Ammon's horn (tissue), 1 donor: ENCODE data around the gene NDOR1.

Source experiments
- DNase-seq: peaks from one replicate; pipeline ENCODE4 v3.0.0-alpha.2; 2016; ENCODE audit warnings: low spot score

Gene NDOR1

DNA sequence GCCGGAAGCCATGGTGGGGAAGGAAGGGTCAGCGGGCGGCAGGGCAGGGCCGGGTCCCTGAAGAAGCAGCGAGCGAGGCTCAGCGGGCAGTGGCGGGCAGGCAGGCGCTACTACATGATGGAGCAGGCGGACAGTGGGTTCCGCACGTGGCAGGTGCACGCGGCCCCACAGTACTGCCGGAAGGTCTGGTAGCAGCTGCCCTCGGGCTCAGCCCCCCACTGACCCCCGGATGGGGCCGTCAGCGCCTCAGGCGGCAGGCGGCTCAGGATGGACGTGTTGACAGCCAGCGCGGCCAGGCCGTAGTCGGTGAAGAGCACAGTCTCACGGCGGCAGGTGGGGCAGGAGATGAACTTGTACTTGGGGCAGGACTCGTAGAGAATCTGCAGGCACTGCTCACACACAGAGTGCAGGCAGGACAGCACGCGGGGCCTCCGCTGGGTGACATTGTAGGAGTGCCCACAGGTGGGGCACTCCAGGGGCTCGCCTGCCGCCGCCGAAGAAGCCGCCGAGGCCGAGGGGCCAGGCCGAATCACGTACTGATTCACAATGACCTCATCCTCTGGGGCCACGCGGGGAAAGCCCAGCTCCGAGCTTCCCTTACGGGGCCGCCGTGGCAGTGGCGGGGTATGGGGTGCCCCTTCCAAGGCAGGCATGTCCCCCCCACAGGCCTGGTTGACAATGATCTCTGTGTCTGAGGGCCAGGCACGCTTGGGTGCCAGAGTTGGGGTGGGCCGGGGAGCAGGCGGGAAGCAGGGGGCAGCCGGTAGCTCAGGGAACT, 15.0 kb downstream of the NDOR1 start:
- no peak for DNase-seq

DNA sequence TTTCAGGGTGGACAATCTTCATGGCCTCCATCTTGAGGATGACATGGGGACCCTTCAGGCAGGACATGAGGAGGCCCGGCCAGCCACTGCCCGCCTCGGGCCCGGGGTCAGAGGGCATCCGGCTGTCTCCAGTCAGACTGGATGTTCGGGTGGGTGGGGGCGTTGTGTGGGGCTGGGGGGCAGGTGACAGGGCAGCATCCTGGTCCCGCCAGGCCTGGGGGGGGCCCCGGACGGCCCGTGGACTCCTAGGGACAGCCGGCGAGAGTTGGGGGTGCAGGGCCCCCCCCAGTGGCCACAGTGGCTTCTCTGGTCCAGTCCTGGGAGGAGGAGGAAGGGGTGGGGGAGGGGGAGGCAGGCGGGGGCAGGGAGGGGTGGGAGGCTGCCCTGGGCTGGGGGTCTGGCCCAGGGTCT, 15.6 kb downstream of the NDOR1 start:
- DNase-seq: no peak

DNA sequence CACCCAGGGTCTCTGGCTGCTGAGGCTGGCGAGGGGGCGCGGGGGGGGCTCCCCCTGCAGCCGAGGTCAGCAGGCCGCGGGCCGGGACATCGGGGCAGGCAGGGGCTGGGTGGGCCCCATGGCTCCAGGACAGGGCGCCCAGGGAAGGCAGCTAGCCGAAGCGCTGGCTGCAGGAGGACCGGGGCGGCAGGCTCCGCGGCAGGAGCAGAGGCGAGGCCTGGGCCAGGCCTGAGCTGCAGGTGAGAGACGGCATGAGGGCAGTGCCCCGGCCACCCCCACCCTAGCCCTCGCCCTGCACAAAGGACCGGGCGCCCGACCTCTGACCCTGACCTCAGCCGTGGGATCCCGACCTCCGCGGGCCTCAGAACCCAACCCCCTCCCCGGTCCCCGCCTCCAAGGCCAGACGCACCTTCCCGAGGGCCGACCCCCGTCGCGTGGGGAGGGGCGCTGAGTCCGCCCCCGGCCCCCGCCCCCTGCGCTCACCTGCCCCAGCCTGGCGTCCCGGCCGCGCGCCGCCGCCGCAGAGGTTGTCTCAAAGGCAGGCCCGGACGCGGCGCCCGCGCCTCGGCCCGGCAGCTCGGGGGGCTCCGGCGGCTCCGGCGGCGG, 16.1 kb downstream of the NDOR1 start:
- DNase-seq: no peak

DNA sequence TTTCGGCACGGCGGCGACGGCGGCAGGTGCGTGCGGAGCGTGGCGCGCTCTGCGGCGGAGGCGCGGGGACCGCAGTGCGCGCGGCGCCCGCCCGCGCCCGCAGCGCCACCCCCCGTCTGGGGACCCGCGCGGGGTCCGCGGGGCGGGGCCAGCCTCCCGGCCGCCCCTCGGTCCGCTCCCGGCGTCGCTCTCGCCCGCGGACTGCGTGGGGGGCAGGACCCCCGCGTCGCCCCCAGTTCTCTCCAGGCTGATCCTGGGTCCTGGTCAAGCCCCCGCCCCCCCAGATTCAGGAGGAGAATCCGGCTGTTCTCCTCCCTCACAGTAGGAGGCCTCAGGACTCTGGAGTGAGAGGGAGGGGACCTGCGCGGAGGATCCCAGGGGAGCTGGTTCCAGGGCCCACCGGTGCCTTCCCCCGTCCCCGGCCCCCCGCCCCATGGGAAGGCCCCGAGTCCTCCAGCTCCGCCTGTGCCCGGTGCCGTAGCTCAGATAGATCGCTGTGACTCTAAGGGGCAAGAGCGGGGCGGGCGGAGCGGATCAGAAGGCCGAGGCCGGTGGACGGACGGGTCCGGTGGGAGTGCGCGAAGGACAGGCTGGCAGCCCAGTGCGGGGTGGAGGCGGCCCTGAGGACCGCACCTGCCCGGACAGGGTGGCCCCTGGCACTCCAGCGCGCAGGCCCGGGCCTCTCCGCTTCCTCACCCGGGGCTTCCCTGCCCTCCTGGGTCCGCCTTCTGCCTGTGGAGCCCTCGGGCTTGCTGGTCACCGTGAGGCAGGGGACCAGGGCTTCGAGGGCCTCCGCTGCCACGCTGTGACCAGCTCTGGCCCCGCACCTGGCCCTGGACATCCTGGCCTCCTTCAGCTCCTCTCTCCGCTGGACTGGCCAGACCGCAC, 16.9 kb downstream of the NDOR1 start, which contains the start of gene RNF208:
RNF208 (minus strand) TSS at position 51 of the 888 bp plus-strand sequence. CDS start 1,028 bp downstream, outside the sequence.
- no peak for DNase-seq

DNA sequence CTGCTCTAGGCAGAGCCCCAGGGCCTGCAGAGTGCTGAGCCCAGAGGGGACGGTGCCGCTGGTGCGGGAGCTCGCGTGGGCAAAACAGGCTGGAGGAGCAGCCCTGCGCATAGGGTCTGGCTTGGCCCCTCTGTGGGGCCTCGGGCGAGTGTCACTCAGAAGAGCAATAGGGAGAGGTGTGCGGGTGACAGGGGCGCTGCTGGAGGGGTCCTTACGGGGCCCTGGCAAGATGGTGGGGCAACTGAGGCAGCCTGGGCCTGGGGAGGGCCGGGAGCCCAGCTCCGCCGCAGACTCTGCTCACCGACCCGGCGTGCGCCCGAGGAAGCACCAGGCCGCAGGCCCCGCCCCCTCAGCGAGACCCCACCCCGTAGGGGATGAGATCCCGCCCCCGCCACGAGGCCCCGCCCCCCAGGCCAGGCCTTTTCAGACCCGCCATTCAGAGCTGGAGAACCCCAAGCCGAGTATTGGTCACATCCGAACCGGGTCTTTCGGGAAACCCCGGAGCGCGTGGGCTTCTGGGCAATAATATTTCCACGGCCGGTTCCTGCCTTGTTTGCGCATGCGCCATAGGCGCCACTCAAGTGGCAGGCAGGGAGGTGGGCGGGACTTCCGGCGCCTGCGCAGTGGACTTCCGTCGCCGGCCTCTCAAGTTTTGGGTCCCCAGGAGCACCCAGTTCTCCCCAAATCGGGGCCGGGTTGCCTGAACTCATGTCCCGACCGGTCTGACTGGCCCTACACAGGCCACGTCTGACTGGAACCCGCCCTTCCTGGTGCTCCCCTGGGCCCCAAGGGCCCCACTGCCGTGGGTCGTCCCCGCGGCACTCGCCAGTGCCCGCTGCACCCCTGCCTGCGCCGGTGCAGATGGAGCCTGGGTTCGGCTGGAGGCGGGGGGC, 17.8 kb downstream of the NDOR1 start:
- peak; percentile 93 for DNase-seq

DNA sequence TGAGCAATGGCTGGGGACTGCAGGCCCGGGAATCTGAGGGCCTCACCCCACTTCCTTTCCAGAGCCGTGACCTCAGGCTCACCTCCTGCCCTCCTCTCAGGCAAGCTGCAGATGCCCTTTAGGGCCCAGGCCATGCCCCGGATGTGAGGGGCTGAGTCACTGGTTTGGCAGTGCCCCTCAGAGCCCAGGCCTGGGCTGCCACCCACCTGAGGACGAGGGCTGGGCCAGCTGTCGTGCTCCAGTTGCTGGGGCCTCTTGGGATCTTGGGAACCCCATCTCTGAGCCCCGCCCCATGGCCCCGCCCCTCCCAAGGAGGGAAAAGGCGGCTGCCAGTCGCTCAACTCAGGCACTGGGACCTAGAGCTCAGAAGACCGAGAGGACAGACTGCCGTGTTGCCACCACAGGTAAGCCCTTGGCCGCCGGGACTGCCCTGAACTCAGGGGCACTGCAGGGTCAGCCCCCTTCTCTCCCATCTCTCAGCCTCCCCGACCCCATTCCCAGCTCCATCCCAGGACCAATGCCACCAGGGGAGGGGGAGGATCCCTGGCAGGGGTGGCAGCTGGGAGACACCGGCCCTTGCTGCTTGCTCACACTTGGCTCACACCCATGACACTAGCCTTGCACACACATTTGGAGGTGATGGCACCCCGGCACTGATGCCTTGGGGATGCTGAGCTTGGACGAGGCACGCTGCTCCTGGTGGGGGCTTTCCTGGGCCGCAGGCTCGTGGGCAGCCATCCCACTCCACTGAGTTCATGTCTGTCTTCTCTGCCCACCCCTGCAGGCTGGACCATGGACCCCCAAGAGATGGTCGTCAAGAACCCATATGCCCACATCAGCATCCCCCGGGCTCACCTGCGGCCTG, 19.6 kb downstream of the NDOR1 start, which contains the start of gene CYSRT1:
CYSRT1 (plus strand) TSS at position 345 of the 865 bp plus-strand sequence; CDS start at position 793, 448 bp downstream.
- DNase-seq: no peak

DNA sequence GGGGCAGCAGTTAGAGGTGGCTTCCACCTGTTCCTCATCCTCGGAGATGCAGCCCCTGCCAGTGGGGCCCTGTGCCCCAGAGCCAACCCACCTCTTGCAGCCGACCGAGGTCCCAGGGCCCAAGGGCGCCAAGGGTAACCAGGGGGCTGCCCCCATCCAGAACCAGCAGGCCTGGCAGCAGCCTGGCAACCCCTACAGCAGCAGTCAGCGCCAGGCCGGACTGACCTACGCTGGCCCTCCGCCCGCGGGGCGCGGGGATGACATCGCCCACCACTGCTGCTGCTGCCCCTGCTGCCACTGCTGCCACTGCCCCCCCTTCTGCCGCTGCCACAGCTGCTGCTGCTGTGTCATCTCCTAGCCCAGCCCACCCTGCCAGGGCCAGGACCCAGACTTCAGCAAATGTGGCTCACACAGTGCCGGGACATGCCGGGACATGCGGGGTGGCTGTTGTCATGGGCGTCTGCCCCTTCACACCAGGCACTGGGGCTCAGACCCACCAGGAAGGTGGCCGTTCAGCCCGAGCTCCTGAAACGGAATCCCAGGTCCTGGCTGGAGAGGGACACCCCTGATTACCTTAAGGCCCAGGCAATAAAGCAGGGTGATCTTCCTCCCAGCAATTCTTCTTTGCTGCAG, 20.3 kb downstream of the NDOR1 start:
- DNase-seq: no peak

DNA sequence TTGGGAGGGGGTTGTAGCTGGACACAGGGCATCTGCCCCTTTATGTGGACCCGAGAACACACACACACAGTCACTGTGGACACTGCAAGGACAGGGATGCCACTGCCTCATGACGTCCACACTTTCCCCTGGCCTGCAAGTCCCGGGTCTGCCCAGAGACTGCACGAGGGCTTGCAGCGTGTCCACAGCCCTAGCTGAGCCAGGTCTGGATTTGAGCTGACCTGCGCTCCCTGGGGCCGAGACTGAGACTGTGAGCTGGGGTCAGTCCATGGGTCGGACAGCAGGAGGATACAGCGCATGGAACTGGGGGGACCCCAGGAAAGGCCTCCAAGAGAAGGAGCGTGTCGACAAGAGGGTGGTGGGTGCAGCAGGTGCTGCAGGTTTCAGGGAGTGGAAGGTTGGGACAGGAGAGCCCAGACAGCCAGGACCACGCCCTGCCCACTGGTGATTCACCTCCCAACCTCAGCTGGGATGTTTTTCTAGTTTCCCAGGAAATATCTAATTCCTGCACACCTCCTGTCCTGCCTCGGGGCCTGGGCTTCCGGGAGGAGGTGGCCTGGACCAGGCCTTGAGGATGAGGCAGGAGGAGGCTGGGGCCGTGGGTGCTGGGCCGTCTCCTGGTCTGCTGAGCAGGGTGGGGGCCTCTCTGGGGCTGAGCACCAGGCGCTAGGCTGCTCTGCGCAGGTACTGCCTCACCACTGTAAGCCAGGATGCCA, 21.0 kb downstream of the NDOR1 start:
- no peak for DNase-seq

DNA sequence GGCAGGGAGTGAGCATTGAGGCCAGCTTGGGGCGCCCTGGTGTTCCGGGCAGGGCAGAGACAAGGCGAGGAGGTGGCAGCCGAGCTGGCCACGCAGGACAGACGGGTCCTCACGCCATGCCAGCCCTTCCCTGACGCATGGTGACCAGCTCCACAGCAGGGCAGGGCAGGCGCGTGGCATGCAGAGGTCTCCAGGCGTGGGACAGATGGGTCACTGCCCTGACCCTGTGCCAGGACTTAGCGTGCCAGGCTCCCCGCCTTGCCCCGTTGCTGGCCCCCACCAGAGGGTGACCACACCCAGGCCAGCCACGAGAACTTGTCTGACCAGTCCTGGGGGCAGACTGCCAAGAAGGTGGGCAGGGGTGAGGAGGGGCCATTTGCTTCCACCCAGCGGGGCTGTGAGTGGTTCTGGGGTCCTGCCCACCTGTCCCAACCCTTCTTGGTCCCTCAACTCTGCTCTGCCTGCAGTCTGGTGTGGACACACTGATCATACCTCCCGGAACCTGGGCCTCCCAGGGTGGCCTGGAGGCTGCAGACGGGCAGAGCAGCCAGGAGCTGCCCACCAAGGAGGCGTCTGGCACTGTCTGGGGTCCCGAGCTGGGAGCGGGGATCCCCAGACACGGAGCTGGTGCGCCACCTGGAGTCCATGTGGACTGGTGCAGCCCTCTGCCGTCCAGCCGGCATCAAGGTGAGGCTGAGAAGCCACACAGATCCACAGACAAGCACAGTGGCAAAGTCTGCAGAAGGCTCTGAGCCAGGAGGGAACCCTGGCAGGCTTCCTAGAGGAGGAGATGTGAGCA, 21.8 kb downstream of the NDOR1 start, which contains the start of gene RNF224:
RNF224 (plus strand) TSS at position 449 of the 799 bp plus-strand sequence. CDS start 834 bp downstream, outside the sequence.
- peak; percentile 73 for DNase-seq

DNA sequence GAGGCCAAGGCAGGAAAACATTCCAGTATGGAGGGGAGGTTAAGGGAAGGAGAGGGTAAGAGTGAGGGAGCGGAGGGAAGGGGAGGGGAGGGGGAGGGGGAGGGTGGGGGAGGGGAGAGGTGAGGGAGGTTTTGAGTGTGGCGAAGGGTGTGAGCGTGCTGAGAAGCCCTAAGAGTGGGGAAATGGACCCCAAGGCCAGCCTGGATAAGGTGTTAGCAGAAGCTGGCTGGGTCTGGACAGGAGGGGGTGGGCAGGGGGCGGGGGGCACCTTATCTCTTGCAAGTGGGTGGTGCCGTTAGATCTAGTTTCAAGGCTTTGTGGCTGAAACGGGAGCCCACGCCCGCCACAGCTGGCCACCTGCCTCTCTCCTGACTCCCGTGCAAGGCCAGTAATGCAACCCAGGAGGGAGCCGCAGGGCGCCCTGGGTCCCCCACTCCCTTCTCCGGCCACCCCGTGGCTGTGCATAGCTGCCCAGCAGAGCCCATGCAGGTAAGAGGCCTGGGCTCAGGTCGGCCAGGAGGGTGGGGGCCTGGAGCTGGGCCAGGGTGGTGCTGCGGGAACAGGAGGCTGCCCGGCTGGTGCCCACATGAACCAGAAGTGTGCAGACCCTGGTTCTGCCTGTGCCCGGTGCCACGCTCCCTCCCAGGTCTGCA, 22.5 kb downstream of the NDOR1 start:
- DNase-seq: no peak

DNA sequence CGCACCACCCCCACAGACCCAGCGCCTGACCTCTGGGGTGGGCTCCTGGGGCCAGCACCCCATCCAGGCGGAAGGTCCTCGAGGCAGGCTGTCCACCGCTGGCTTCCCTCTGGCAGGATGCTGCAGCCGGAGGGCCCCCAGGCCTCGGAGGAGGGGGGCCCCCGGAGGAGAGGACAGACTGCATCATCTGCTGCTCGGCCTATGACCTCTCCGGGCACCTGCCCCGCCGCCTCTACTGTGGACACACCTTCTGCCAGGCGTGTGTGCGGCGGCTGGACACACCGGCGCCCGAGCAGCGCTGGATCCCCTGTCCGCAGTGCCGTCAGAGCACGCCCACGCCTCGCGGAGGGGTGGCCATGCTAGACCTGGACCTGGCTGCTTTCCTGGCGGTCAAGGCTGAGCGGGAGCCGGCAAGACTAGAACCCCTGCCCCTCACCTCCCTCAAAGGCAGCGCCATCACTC, 23.0 kb downstream of the NDOR1 start:
- DNase-seq: no peak

DNA sequence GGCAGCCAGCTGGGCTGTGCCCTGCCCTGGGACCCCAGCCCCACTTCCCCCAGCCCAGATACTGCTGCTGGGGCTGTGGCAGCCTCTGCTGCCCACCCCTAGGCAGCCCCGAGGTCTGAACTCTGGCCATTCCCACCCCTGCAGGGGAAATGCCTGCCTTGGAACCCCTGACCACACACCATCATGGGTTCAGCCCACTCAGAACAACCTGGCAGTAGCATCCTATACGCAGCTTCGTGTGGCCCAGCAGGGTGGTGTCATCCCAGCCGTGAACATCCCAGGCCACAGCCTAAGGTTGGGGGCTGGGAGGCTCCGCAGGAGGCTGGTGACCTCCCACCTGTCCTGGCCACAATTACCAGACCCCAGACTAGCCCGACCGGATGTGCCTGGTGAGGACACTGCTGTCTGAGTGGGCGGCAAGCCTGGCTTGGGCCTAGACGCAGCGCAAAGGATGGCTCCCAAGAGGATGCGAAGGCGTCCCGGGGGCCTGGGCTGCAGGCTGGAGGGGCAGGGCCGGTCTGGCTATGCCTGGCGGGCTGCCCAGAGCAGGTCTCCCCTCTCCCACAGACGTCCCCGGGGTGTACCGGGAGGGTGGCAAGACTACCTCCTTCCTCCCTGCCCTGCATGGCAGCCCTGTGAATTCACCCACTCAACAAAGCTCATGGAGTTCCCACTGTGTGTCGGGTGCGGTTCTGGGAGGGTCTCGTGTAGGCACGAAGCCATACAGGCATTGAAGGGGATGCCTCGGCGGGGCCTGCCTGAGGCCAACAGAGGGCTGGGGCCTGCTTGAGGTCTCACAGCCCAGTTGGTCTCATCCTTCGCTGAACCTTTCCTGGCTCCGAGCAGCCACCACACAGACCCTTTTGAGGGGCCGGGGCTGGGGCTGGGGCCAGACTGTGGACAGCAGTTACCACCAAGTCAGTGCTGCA, 23.7 kb downstream of the NDOR1 start:
- DNase-seq: no peak

DNA sequence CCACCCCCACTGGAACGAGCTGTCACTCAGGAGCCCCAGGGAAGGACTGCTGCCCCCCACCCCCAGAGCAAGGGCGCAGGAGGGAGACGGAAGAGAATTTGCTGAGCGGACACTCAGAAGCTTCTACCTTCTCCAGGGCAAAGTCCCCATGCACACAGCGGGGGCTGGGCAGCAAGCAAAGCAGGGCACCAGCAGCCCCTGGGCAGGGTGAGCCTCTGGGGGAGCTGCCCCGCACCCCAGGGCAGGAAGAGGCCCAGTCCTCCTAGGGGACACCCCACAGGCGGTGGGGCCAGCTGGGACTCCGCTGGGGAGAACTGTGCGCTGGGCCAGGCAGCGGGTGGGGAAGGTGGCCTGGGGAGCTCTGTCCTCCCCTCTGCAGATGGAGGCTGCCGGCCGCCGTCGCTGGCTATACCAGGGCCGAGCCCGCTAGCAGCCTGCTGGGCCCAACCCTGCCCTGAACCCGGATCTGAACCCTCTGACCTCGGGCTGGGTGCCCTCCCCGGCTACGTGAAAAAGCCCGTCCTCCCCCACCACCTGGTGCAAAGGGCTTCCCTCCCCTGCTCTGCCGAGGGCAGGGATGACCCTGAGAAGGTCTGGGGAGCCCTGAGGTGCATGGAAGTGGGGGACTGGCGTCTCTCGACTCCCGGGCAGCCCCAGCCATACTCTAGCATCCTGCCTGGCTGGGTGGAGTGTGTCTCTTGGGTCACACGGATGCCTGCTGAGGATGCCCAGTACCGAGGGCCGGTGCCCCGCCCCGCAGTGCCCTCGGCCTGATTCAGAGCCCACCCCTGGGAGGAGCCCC, 24.6 kb downstream of the NDOR1 start:
- no peak for DNase-seq

DNA sequence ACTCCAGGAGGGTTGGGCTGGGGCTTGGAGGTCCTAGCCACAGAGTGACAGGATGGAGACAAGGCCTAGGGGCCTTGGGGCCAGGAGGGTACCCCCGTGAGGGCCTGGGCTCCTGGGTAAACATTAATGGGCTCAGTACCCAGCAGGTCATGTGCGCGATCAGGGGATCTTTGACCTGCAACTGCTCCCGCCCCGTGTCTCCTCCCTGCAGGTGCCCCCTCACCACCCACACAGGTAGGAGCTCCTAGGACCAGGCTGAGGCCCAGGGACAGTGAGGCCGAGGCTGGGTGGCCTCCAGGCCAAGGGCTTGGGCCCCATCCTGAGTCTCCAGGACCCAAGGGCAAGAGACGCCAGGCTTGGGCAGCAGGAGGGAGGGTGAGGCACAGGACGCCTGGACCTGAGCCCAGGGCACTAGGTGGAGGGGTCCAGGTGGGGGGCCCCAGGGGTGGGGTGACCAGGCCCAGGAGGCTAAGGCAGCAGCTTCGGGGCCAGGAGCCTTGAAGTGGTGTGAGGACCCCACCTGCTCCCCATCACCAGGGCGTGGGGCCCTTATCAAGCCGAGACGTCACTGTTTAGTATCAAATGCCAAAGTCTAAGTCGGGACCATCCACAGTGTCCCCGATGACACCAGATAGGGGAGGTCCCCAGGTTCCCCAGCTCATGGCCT, 25.3 kb downstream of the NDOR1 start, which contains the start of gene SLC34A3:
SLC34A3 (plus strand) TSS at position 197 of the 667 bp plus-strand sequence. CDS start 802 bp downstream, outside the sequence.
- no peak for DNase-seq
